Mucosa of rectum (tissue), 2 donors: ENCODE measurements around the gene WNT9A.

Experiments
- H3K27ac ChIP-seq, 2 donors: one replicate each; pipeline ENCODE4 v1.7.0; 2013; ENCODE audit warnings: inconsistent platforms in 2 of 2, low read depth in 2 of 2, low read length in 2 of 2
- H3K27me3 ChIP-seq, 2 donors: one replicate each; pipeline ENCODE4 v1.7.0; 2013; ENCODE audit warnings: low read length in 2 of 2; ENCODE audit not compliant: control insufficient read depth in 2 of 2, insufficient read depth in 2 of 2
- H3K36me3 ChIP-seq, 2 donors: one replicate each; pipeline ENCODE4 v1.7.0; 2013; ENCODE audit warnings: low read length in 2 of 2; ENCODE audit not compliant: control insufficient read depth in 2 of 2, insufficient read depth in 2 of 2
- H3K4me1 ChIP-seq, 2 donors: one replicate each; pipeline ENCODE4 v1.7.0; 2013; ENCODE audit warnings: low read length in 2 of 2, mild to moderate bottlenecking in 1 of 2; ENCODE audit not compliant: control insufficient read depth in 2 of 2, insufficient read depth in 2 of 2
- H3K4me3 ChIP-seq, 2 donors: one replicate each; pipeline ENCODE4 v1.7.0; 2013; ENCODE audit warnings: low read length in 2 of 2
- H3K9ac ChIP-seq, 2 donors: one replicate each; pipeline ENCODE4 v1.7.0; 2013; ENCODE audit warnings: low read length in 2 of 2, low read depth in 1 of 2, mild to moderate bottlenecking in 1 of 2
- H3K9me3 ChIP-seq, 2 donors: one replicate each; pipeline ENCODE4 v1.7.0; 2013; ENCODE audit warnings: low read length in 2 of 2; ENCODE audit not compliant: control insufficient read depth in 2 of 2
- donor health status: healthy.
- donor health status: Normal muscosa, but diverticular disease.

WNT9A gene

GRCh38 chr1:227923353-227924167 lies 24.2 kb downstream of the WNT9A start:
- Histone ChIP-seq H3K27me3 (no peaks in the 10 kb centered on the region), H3K4me1 (no peaks in the 10 kb centered on the region), H3K9me3 (no peaks in the 10 kb centered on the region), H3K36me3 (no peaks in the 10 kb centered on the region), H3K4me3 (no peak overlapping the region), H3K9ac (no peak overlapping the region), H3K27ac (no peak overlapping the region)

- H3K36me3 ChIP-seq = no peaks in the 10 kb centered on the region
- H3K27me3 ChIP-seq = no peaks in the 10 kb centered on the region
- no peak overlapping the region for H3K27ac ChIP-seq
- H3K4me3 ChIP-seq = no peak overlapping the region
- no peaks in the 10 kb centered on the region for H3K4me1 ChIP-seq
- no peak overlapping the region for H3K9ac ChIP-seq
- H3K9me3 ChIP-seq = no peaks in the 10 kb centered on the region
These were observed 25.0 kb downstream of the WNT9A start for GRCh38 chr1:227922501-227923352.

GRCh38 chr1:227921461-227922185 lies 26.1 kb downstream of the WNT9A start:
- no peak overlapping the region for H3K27ac ChIP-seq
- H3K9ac ChIP-seq = no peak overlapping the region
- no peaks in the 10 kb centered on the region for H3K9me3 ChIP-seq
- no peaks in the 10 kb centered on the region for H3K36me3 ChIP-seq
- no peak overlapping the region for H3K4me3 ChIP-seq
- no peaks in the 10 kb centered on the region for H3K4me1 ChIP-seq
- H3K27me3 ChIP-seq = no peaks in the 10 kb centered on the region

GRCh38 chr1:227920896-227921295 lies 26.8 kb downstream of the WNT9A start:
- Histone ChIP-seq H3K4me3 (no peak overlapping the region), H3K27ac (no peak overlapping the region), H3K4me1 (no peaks in the 10 kb centered on the region), H3K27me3 (no peaks in the 10 kb centered on the region), H3K9me3 (no peaks in the 10 kb centered on the region), H3K9ac (no peak overlapping the region), H3K36me3 (no peaks in the 10 kb centered on the region)

- Histone ChIP-seq H3K4me3 (no peak overlapping the region), H3K27me3 (no peaks in the 10 kb centered on the region), H3K4me1 (no peaks in the 10 kb centered on the region), H3K36me3 (no peaks in the 10 kb centered on the region), H3K27ac (no peak overlapping the region), H3K9me3 (no peaks in the 10 kb centered on the region), H3K9ac (no peak overlapping the region)
These were observed 27.3 kb downstream of the WNT9A start for GRCh38 chr1:227920426-227920825.

- no peak overlapping the region for H3K27ac ChIP-seq
- H3K36me3 ChIP-seq = no peaks in the 10 kb centered on the region
These were observed 27.8 kb downstream of the WNT9A start for GRCh38 chr1:227919906-227920305.

GRCh38 chr1:227918736-227919135 lies 29.0 kb downstream of the WNT9A start:
- H3K36me3 ChIP-seq = no peaks in the 10 kb centered on the region
- no peaks in the 10 kb centered on the region for H3K4me1 ChIP-seq
- H3K4me3 ChIP-seq = no peak overlapping the region

More at GRCh38 chr1:227919906-227920305, 27.8 kb downstream of the WNT9A start:
- H3K27me3 ChIP-seq = no peaks in the 10 kb centered on the region
- H3K9ac ChIP-seq = no peak overlapping the region
- H3K4me1 ChIP-seq = no peaks in the 10 kb centered on the region
- no peaks in the 10 kb centered on the region for H3K9me3 ChIP-seq
- no peak overlapping the region for H3K4me3 ChIP-seq

GRCh38 chr1:227918083-227918700 lies 29.5 kb downstream of the WNT9A start:
- Histone ChIP-seq H3K27ac (no peak overlapping the region), H3K4me1 (peaks cover 0 to 2% of the 10 kb centered on the region in 2 donors), H3K27me3 (no peaks in the 10 kb centered on the region), H3K9me3 (no peaks in the 10 kb centered on the region), H3K9ac (no peak overlapping the region), H3K36me3 (no peaks in the 10 kb centered on the region), H3K4me3 (no peak overlapping the region)

More at GRCh38 chr1:227918736-227919135, 29.0 kb downstream of the WNT9A start:
- Histone ChIP-seq H3K9ac (no peak overlapping the region), H3K9me3 (no peaks in the 10 kb centered on the region), H3K27ac (no peak overlapping the region), H3K27me3 (no peaks in the 10 kb centered on the region)

- Histone ChIP-seq H3K36me3 (no peaks in the 10 kb centered on the region), H3K9ac (no peak overlapping the region), H3K27me3 (no peaks in the 10 kb centered on the region), H3K27ac (no peak overlapping the region), H3K9me3 (no peaks in the 10 kb centered on the region), H3K4me3 (no peak overlapping the region), H3K4me1 (peaks cover 0 to 2% of the 10 kb centered on the region in 2 donors)
These were observed 30.4 kb downstream of the WNT9A start for GRCh38 chr1:227917081-227917950.
